Mesenchymal stem cell (in vitro differentiated cells and primary cell): ENCODE results near the gene IL1RAP.

ENCODE experiments used
- DNase-seq: peaks from one replicate; pipeline ENCODE4 v3.0.0-alpha.2; 2013
- H2AFZ ChIP-seq: one replicate; pipeline ENCODE4 v1.6.1; 2013; ENCODE audit warnings: low read depth, mild to moderate bottlenecking, control low read depth, inconsistent platforms, low read length, moderate library complexity
- H2AK5ac ChIP-seq: 2 replicates; pipeline ENCODE4 v1.6.1; 2013; ENCODE audit warnings: low read length, moderate library complexity, mild to moderate bottlenecking, inconsistent platforms; ENCODE audit not compliant: severe bottlenecking
- H2BK120ac ChIP-seq: one replicate; pipeline ENCODE4 v1.6.1; 2013; ENCODE audit warnings: low read depth, mild to moderate bottlenecking, inconsistent platforms, low read length, moderate library complexity
- H2BK12ac ChIP-seq, 2 experiments: one replicate each; pipeline ENCODE4 v1.6.1; 2013; ENCODE audit warnings: inconsistent platforms in 2 of 2, low read length in 2 of 2, mild to moderate bottlenecking in 2 of 2, moderate library complexity in 2 of 2, control low read depth in 1 of 2
- H2BK15ac ChIP-seq: one replicate; pipeline ENCODE4 v1.6.1; 2013; ENCODE audit warnings: mild to moderate bottlenecking, low read depth, inconsistent platforms; ENCODE audit not compliant: poor library complexity, severe bottlenecking
- H2BK5ac ChIP-seq: 2 replicates; pipeline ENCODE4 v1.6.1; 2013; ENCODE audit warnings: low read depth, mild to moderate bottlenecking, low read length, control low read depth, inconsistent platforms; ENCODE audit not compliant: poor library complexity, severe bottlenecking
- H3K14ac ChIP-seq, 2 experiments: one replicate each; pipeline ENCODE4 v1.6.1; 2013; ENCODE audit warnings: inconsistent platforms in 2 of 2, low read length in 2 of 2, control low read depth in 1 of 2, mild to moderate bottlenecking in 1 of 2, moderate library complexity in 1 of 2
- H3K18ac ChIP-seq, 2 experiments: one replicate each; pipeline ENCODE4 v1.6.1; 2013; ENCODE audit warnings: inconsistent platforms in 2 of 2, low read length in 2 of 2, control low read depth in 1 of 2, low read depth in 1 of 2, mild to moderate bottlenecking in 1 of 2
- H3K23ac ChIP-seq, 2 experiments: one replicate each; pipeline ENCODE4 v1.6.1; 2013; ENCODE audit warnings: inconsistent platforms in 2 of 2, low read length in 2 of 2, mild to moderate bottlenecking in 2 of 2, moderate library complexity in 2 of 2, control low read depth in 1 of 2
- H3K27ac ChIP-seq: 2 replicates; pipeline ENCODE4 v1.5.1; 2013; ENCODE audit warnings: mild to moderate bottlenecking, moderate library complexity, low read length, control low read depth, inconsistent platforms; ENCODE audit not compliant: poor library complexity, severe bottlenecking
- H3K27me3 ChIP-seq, 2 experiments: 2 replicates each; pipeline versions ENCODE4 v1.6.1 to v1.7.0; 2013; ENCODE audit warnings: low read length in 2 of 2, mild to moderate bottlenecking in 2 of 2, moderate library complexity in 2 of 2, control low read depth in 1 of 2, inconsistent platforms in 1 of 2; ENCODE audit not compliant: control insufficient read depth in 1 of 2, insufficient read depth in 1 of 2
- H3K36me3 ChIP-seq, 2 experiments: 2 replicates each; pipeline versions ENCODE4 v1.6.1 to v1.7.0; 2013; ENCODE audit warnings: low read length in 2 of 2, control low read depth in 1 of 2, inconsistent platforms in 1 of 2, low read depth in 1 of 2, mild to moderate bottlenecking in 1 of 2; ENCODE audit not compliant: insufficient read depth in 2 of 2, control insufficient read depth in 1 of 2
- H3K4ac ChIP-seq, 2 experiments: one replicate each; pipeline ENCODE4 v1.6.1; 2013; ENCODE audit warnings: inconsistent platforms in 2 of 2, low read length in 2 of 2, mild to moderate bottlenecking in 2 of 2, moderate library complexity in 2 of 2, control low read depth in 1 of 2, low read depth in 1 of 2
- H3K4me1 ChIP-seq: 2 replicates; pipeline ENCODE4 v1.6.1; 2013; ENCODE audit warnings: low read depth, low read length, control low read depth; ENCODE audit not compliant: control insufficient read depth, insufficient read depth
- H3K4me2 ChIP-seq: 2 replicates; pipeline ENCODE4 v1.6.1; 2013; ENCODE audit warnings: low read length, mild to moderate bottlenecking, inconsistent platforms; ENCODE audit not compliant: poor library complexity, severe bottlenecking
- H3K4me3 ChIP-seq, 2 experiments: 2 replicates each; pipeline versions ENCODE4 v1.5.1 to v1.7.0; 2013; ENCODE audit warnings: low read length in 2 of 2, mild to moderate bottlenecking in 2 of 2, control low read depth in 1 of 2, low read depth in 1 of 2; ENCODE audit not compliant: insufficient read depth in 1 of 2
- H3K79me1 ChIP-seq: replicated peaks from 2 replicates; pipeline ENCODE4 v1.6.1; 2013; ENCODE audit warnings: mild to moderate bottlenecking, control low read depth, low read length, inconsistent platforms; ENCODE audit not compliant: poor library complexity, severe bottlenecking
- H3K9ac ChIP-seq: 2 replicates; pipeline ENCODE4 v1.7.0; 2013; ENCODE audit warnings: mild to moderate bottlenecking, low read length, moderate library complexity
- H3K9me3 ChIP-seq: 2 replicates; pipeline ENCODE4 v1.7.0; 2013; ENCODE audit warnings: mild to moderate bottlenecking, low read length; ENCODE audit not compliant: control insufficient read depth
- H4K8ac ChIP-seq: one replicate; pipeline ENCODE4 v1.6.1; 2013; ENCODE audit warnings: inconsistent platforms, mild to moderate bottlenecking, low read length, moderate library complexity
- H4K91ac ChIP-seq: one replicate; pipeline ENCODE4 v1.6.1; 2013; ENCODE audit warnings: mild to moderate bottlenecking, low read length, inconsistent platforms
- WGBS: methylation state at CpG from one replicate; pipeline ENCODE4 v1.1.7; 2013; ENCODE audit warnings: mixed read lengths; 5-methylcytosine and 5-hydroxymethylcytosine counted together

The IL1RAP gene

GRCh38 chr3:190626951-190627620 lies 113.2 kb downstream of the IL1RAP start:
- H3K36me3 ChIP-seq = peaks cover 0 to 21% of the 10 kb centered on the region in 2 experiments
- H2BK12ac ChIP-seq = no peak overlapping the region
- H2AFZ ChIP-seq = no peak overlapping the region
- no peaks in the 10 kb centered on the region for H3K4me1 ChIP-seq
- H2BK15ac ChIP-seq = no peak overlapping the region
- H3K9me3 ChIP-seq = no peaks in the 10 kb centered on the region
- no peak overlapping the region for H3K14ac ChIP-seq
- H3K27ac ChIP-seq = no peak overlapping the region
- H2BK5ac ChIP-seq = no peak overlapping the region
- H3K79me1 ChIP-seq = no peaks in the 10 kb centered on the region
- H2AK5ac ChIP-seq = no peak overlapping the region
- H3K18ac ChIP-seq = no peak overlapping the region
- H3K27me3 ChIP-seq = no peaks in the 10 kb centered on the region
- H3K23ac ChIP-seq = no peak overlapping the region
- no peak overlapping the region for H3K4ac ChIP-seq
- H2BK120ac ChIP-seq = no peak overlapping the region
- H4K8ac ChIP-seq = no peak overlapping the region
- no peak overlapping the region for H3K4me2 ChIP-seq
- H4K91ac ChIP-seq = no peak overlapping the region
- no peak overlapping the region for H3K9ac ChIP-seq
- DNase-seq = no peak
- H3K4me3 ChIP-seq = no peak overlapping the region
- WGBS = 76% methylated on average over 6 of the region's 7 CpGs

GRCh38 chr3:190629088-190629487 lies 115.2 kb downstream of the IL1RAP start:
- WGBS = 100% methylated on average over 2 of the region's 4 CpGs
- H2BK5ac ChIP-seq = no peak overlapping the region

GRCh38 chr3:190631295-190631694 lies 117.4 kb downstream of the IL1RAP start:
- Histone ChIP-seq H4K91ac (no peak overlapping the region), H3K4me1 (no peaks in the 10 kb centered on the region), H3K9ac (no peak overlapping the region), H2AFZ (no peak overlapping the region), H3K18ac (no peak overlapping the region), H2AK5ac (no peak overlapping the region), H3K9me3 (no peaks in the 10 kb centered on the region), H3K79me1 (no peaks in the 10 kb centered on the region), H3K4ac (no peak overlapping the region), H2BK5ac (no peak overlapping the region), H3K27me3 (no peaks in the 10 kb centered on the region), H3K36me3 (peaks cover 0 to 7% of the 10 kb centered on the region in 2 experiments), H2BK120ac (no peak overlapping the region), H2BK12ac (no peak overlapping the region), H3K4me2 (no peak overlapping the region), H3K4me3 (no peak overlapping the region), H3K27ac (no peak overlapping the region), H3K23ac (no peak overlapping the region), H4K8ac (no peak overlapping the region), H2BK15ac (no peak overlapping the region), H3K14ac (no peak overlapping the region)
- WGBS = 94% methylated on average over 1 of the region's 2 CpGs
- DNase-seq = no peak

More at GRCh38 chr3:190629088-190629487, 115.2 kb downstream of the IL1RAP start:
- Histone ChIP-seq H3K36me3 (peaks cover 0 to 12% of the 10 kb centered on the region in 2 experiments), H3K14ac (no peak overlapping the region), H2BK12ac (no peak overlapping the region), H3K18ac (no peak overlapping the region), H3K4me2 (no peak overlapping the region), H2BK120ac (no peak overlapping the region), H3K9ac (no peak overlapping the region), H3K9me3 (no peaks in the 10 kb centered on the region), H3K79me1 (no peaks in the 10 kb centered on the region), H2AFZ (no peak overlapping the region), H3K23ac (no peak overlapping the region), H3K4me1 (no peaks in the 10 kb centered on the region), H3K4me3 (no peak overlapping the region), H3K27me3 (no peaks in the 10 kb centered on the region), H2BK15ac (no peak overlapping the region), H2AK5ac (no peak overlapping the region), H3K27ac (no peak overlapping the region), H3K4ac (no peak overlapping the region), H4K91ac (no peak overlapping the region), H4K8ac (no peak overlapping the region)
- no peak for DNase-seq

GRCh38 chr3:190641564-190641963 lies 127.7 kb downstream of the IL1RAP start:
- H3K9me3 ChIP-seq = no peaks in the 10 kb centered on the region
- H2AK5ac ChIP-seq = no peak overlapping the region
- H2BK5ac ChIP-seq = no peak overlapping the region
- no peak overlapping the region for H2BK120ac ChIP-seq
- no peak overlapping the region for H3K4me2 ChIP-seq
- no peak overlapping the region for H4K91ac ChIP-seq
- no peak overlapping the region for H3K14ac ChIP-seq
- no peaks in the 10 kb centered on the region for H3K4me1 ChIP-seq
- no peak overlapping the region for H3K4me3 ChIP-seq
- H3K79me1 ChIP-seq = no peaks in the 10 kb centered on the region
- no peak overlapping the region for H2BK15ac ChIP-seq
- H2AFZ ChIP-seq = no peak overlapping the region
- WGBS = 100% methylated on average over 1 of the region's 3 CpGs
- H3K4ac ChIP-seq = no peak overlapping the region
- DNase-seq = no peak
- H3K18ac ChIP-seq = no peak overlapping the region
- H3K27me3 ChIP-seq = no peaks in the 10 kb centered on the region
- no peak overlapping the region for H4K8ac ChIP-seq
- no peaks in the 10 kb centered on the region for H3K36me3 ChIP-seq
- no peak overlapping the region for H3K23ac ChIP-seq
- no peak overlapping the region for H3K27ac ChIP-seq
- H2BK12ac ChIP-seq = no peak overlapping the region
- no peak overlapping the region for H3K9ac ChIP-seq
